SK-N-SH (cell line): Measurements from ENCODE around the gene ADCY10. TPM values are rescaled to one million over a fixed set of nuclear protein-coding genes. Genes with fewer than 3 reads are reported as not detected.

Experiments used
- CTCF ChIA-PET: fragments of 300-600, 350-600 bp; formaldehyde crosslinking; extraction: SDS; loops from one replicate; lab custom pipeline; 2021; lab: Yijun Ruan, JAX
- POLR2A ChIA-PET: fragments of 350-600 bp; sonication (Branson Sonifier 250); formaldehyde crosslinking; extraction: SDS; loops from one replicate; lab custom pipeline; 2020; ENCODE audit warnings: antibody characterized with exemption, inconsistent platforms; lab: Yijun Ruan, JAX
- DNase-seq: peaks from one replicate; pipeline ENCODE4 v3.0.0; 2012
- H2AFZ ChIP-seq: fragments of 200-600 bp; sonication (generic); 2 replicates; pipeline ENCODE4 v1.8.1; 2016; ENCODE audit warnings: antibody characterized with exemption, mild to moderate bottlenecking, low read depth
- H3F3A ChIP-seq: fragments of 200-600 bp; sonication (generic); replicated peaks from 2 replicates; pipeline ENCODE3; 2016; ENCODE audit warnings: antibody characterized with exemption, mild to moderate bottlenecking; ENCODE audit not compliant: insufficient read depth
- H3K27ac ChIP-seq, 2 experiments: fragments of 200-500 bp in 1 of 2; fragments of 200-600 bp in 1 of 2; sonication (Bioruptor generic) in 1 of 2; sonication (generic), shearing (Covaris generic) in 1 of 2; 2 replicates each; pipeline versions ENCODE4 v1.5.1 to v1.6.1; 2014 to 2016; ENCODE audit warnings: low read depth in 2 of 2, inconsistent platforms in 1 of 2, low read length in 1 of 2, mild to moderate bottlenecking in 1 of 2, mixed read lengths in 1 of 2
- H3K27me3 ChIP-seq: fragments of 200-600 bp; sonication (generic), shearing (Covaris generic); 2 replicates; pipeline ENCODE4 v1.6.1; 2016; ENCODE audit warnings: mixed run types; ENCODE audit not compliant: insufficient read depth
- H3K36me3 ChIP-seq, 2 experiments: fragments of 200-500 bp in 1 of 2; fragments of 200-600 bp in 1 of 2; sonication (Bioruptor generic) in 1 of 2; sonication (generic) in 1 of 2; replicated peaks in 1 of 2; 2 replicates each; pipeline versions ENCODE3 to v1.5.1; 2014 to 2016; ENCODE audit warnings: low read length in 1 of 2, mild to moderate bottlenecking in 1 of 2; ENCODE audit not compliant: insufficient read depth in 2 of 2, control insufficient read depth in 1 of 2
- H3K4me1 ChIP-seq, 2 experiments: fragments of 200-500 bp in 1 of 2; fragments of 200-600 bp in 1 of 2; sonication (Bioruptor generic) in 1 of 2; sonication (generic), shearing (Covaris generic) in 1 of 2; 2 replicates each; pipeline versions ENCODE4 v1.5.1 to v1.6.1; 2014 to 2016; ENCODE audit warnings: low read depth in 1 of 2, low read length in 1 of 2, mixed run types in 1 of 2; ENCODE audit not compliant: insufficient read depth in 2 of 2, control insufficient read depth in 1 of 2
- H3K4me2 ChIP-seq: fragments of 200-600 bp; sonication (generic), shearing (Covaris generic); 2 replicates; pipeline ENCODE4 v1.6.1; 2017; ENCODE audit warnings: mixed run types
- H3K4me3 ChIP-seq, 2 experiments: fragments of 200-500 bp in 1 of 2; fragments of 200-600 bp in 1 of 2; sonication (Bioruptor generic) in 1 of 2; sonication (generic), shearing (Covaris generic) in 1 of 2; 2 replicates each; pipeline versions ENCODE4 v1.5.1 to v1.8.1; 2014 to 2016; ENCODE audit warnings: low read depth in 2 of 2, inconsistent platforms in 1 of 2, low read length in 1 of 2, mild to moderate bottlenecking in 1 of 2, mixed read lengths in 1 of 2, moderate library complexity in 1 of 2
- H3K79me2 ChIP-seq: fragments of 200-600 bp; sonication (generic); 2 replicates; pipeline ENCODE4 v1.8.1; 2017; ENCODE audit warnings: mild to moderate bottlenecking; ENCODE audit not compliant: insufficient read depth
- H3K9ac ChIP-seq: fragments of 200-600 bp; sonication (generic); 2 replicates; pipeline ENCODE4 v1.6.1; 2017; ENCODE audit warnings: mixed run types
- H3K9me2 ChIP-seq: fragments of 200-600 bp; sonication (generic); 2 replicates; pipeline ENCODE4 v1.6.1; 2017; ENCODE audit warnings: mixed run types
- H3K9me3 ChIP-seq: fragments of 200-600 bp; sonication (generic); 2 replicates; pipeline ENCODE4 v1.6.1; 2017; ENCODE audit warnings: mixed run types, mild to moderate bottlenecking, moderate library complexity
- H4K20me1 ChIP-seq: fragments of 200-600 bp; sonication (generic); 2 replicates; pipeline ENCODE4 v1.6.1; 2017; ENCODE audit warnings: mild to moderate bottlenecking, mixed run types; ENCODE audit not compliant: insufficient read depth
- CHD2 ChIP-seq: fragments of 150-350 bp; IDR thresholded peaks from 2 replicates; pipeline ENCODE4 v1.6.1; 2018; ENCODE audit warnings: low read length; ENCODE audit not compliant: partially characterized antibody
- ELF1 ChIP-seq: IDR thresholded peaks from 2 replicates; pipeline ENCODE4 v1.4.0; 2012
- EP300 ChIP-seq, 2 experiments: IDR thresholded peaks; 2 replicates each; pipeline versions ENCODE4 v1.4.0 to v1.6.1; 2012; ENCODE audit warnings: borderline replicate concordance in 1 of 2, low read depth in 1 of 2, low read length in 1 of 2
- FOSL2 ChIP-seq: IDR thresholded peaks from 2 replicates; pipeline ENCODE4 v1.4.0; 2012; ENCODE audit warnings: low read depth, mild to moderate bottlenecking, moderate library complexity, borderline replicate concordance
- GABPA ChIP-seq: IDR thresholded peaks from 2 replicates; pipeline ENCODE4 v1.4.0; 2012; ENCODE audit warnings: low read depth, mild to moderate bottlenecking
- JUND ChIP-seq: IDR thresholded peaks from 2 replicates; pipeline ENCODE4 v1.4.0; 2012
- NRF1 ChIP-seq: IDR thresholded peaks from 2 replicates; pipeline ENCODE4 v1.6.1; 2012; ENCODE audit warnings: low read depth, mild to moderate bottlenecking, low read length
- PBX3 ChIP-seq: IDR thresholded peaks from 2 replicates; pipeline ENCODE4; 2012
- POLR2AphosphoS5 ChIP-seq: IDR thresholded peaks from 2 replicates; pipeline ENCODE4 v1.6.1; 2012; ENCODE audit warnings: low read depth, low read length
- RCOR1 ChIP-seq: fragments of 150-350 bp; IDR thresholded peaks from 2 replicates; pipeline ENCODE4 v1.6.1; 2017; ENCODE audit warnings: antibody characterized with exemption, low read length
- RFX5 ChIP-seq: IDR thresholded peaks from 2 replicates; pipeline ENCODE4 v1.6.1; 2012; ENCODE audit warnings: mild to moderate bottlenecking, improper control_type of control experiment, low read length
- RXRA ChIP-seq: IDR thresholded peaks from 2 replicates; pipeline ENCODE4 v1.4.0; 2012; ENCODE audit warnings: low read depth, mild to moderate bottlenecking, borderline replicate concordance
- SIN3A ChIP-seq: IDR thresholded peaks from 2 replicates; pipeline ENCODE4 v1.6.1; 2012; ENCODE audit warnings: low read depth, mild to moderate bottlenecking, low read length, moderate library complexity, borderline replicate concordance
- SMC3 ChIP-seq: IDR thresholded peaks from 2 replicates; pipeline ENCODE4 v1.6.1; 2012; ENCODE audit warnings: low read depth, low read length, improper control_type of control experiment
- TAF1 ChIP-seq: IDR thresholded peaks from 2 replicates; pipeline ENCODE4 v1.6.1; 2012; ENCODE audit warnings: low read depth, mild to moderate bottlenecking, low read length, moderate library complexity, borderline replicate concordance
- USF2 ChIP-seq: fragments of 150-350 bp; IDR thresholded peaks from 2 replicates; pipeline ENCODE4 v1.6.1; 2017; ENCODE audit warnings: antibody characterized with exemption, low read length, low read depth, borderline replicate concordance
- YY1 ChIP-seq: IDR thresholded peaks from 2 replicates; pipeline ENCODE4 v1.4.0; 2012; ENCODE audit warnings: low read depth, mild to moderate bottlenecking
- WGBS: methylation state at CpG from one replicate; pipeline ENCODE4 v1.1.6; 2017; ENCODE audit warnings: low lambda C conversion rate; 5-methylcytosine and 5-hydroxymethylcytosine counted together
- polyA plus RNA-seq, 3 experiments: library from polyadenylated mRNA; depleted of rRNA; stranded (reverse); fragments of >200 nt; gene quantifications; 2 replicates each; pipeline ENCODE4 v1.2.3, GENCODE V29; 2012
- TF ChIP-seq, protein P1 (sequence below): fragments of 200-600 bp; sonication (generic); IDR thresholded peaks from 2 replicates; pipeline ENCODE4 v1.6.1; 2017; ENCODE audit warnings: antibody characterized with exemption, mild to moderate bottlenecking, moderate library complexity
- TF ChIP-seq, protein P2 (sequence below): IDR thresholded peaks from 2 replicates; pipeline ENCODE4 v1.4.0; 2012; ENCODE audit warnings: low read depth, borderline replicate concordance

The ADCY10 gene
- polyA plus RNA-seq, 1 of the 3 experiments (the other 2 are of a cell fraction), result 0.10 TPM

GRCh38 chr1:167926486-167926997 lies 12.6 kb upstream of the ADCY10 start:
- Histone ChIP-seq H3K4me3 (no peak overlapping the region), H3K9ac (no peak overlapping the region), H3K9me2 (no peaks in the 10 kb centered on the region), H3K36me3 (peaks cover 0 to 5% of the 10 kb centered on the region in 2 experiments), H2AFZ (no peak overlapping the region), H3K27ac (no peak overlapping the region), H3K4me2 (no peak overlapping the region), H3K4me1 (peaks cover 0 to 3% of the 10 kb centered on the region in 2 experiments; a peak in 3 of 4 replicates), H3K27me3 (no peaks in the 10 kb centered on the region), H3K9me3 (no peaks in the 10 kb centered on the region), H3K79me2 (peaks cover 47% of the 10 kb centered on the region), H3F3A (peaks cover 7% of the 10 kb centered on the region), H4K20me1 (no peaks in the 10 kb centered on the region)
- 78% methylated on average over 6 of the region's 6 CpGs for WGBS
- DNase-seq, result peak; percentile 12
- ChIA-PET CTCF (no interaction called here), POLR2A (no interaction called here)
- TF ChIP-seq RCOR1 (no peak), EP300 (IDR thresholded peaks at IDR 0.05; ENCODE audit: borderline replicate concordance in 1 of 2, low read depth in 1 of 2, low read length in 1 of 2) (no peak), TAF1 (no peak), NRF1 (no peak), RXRA (no peak), RFX5 (no peak), FOSL2 (no peak), GABPA (no peak), SMC3 (no peak), ELF1 (no peak), JUND (no peak)
- TF ChIP-seq, protein P1, sequence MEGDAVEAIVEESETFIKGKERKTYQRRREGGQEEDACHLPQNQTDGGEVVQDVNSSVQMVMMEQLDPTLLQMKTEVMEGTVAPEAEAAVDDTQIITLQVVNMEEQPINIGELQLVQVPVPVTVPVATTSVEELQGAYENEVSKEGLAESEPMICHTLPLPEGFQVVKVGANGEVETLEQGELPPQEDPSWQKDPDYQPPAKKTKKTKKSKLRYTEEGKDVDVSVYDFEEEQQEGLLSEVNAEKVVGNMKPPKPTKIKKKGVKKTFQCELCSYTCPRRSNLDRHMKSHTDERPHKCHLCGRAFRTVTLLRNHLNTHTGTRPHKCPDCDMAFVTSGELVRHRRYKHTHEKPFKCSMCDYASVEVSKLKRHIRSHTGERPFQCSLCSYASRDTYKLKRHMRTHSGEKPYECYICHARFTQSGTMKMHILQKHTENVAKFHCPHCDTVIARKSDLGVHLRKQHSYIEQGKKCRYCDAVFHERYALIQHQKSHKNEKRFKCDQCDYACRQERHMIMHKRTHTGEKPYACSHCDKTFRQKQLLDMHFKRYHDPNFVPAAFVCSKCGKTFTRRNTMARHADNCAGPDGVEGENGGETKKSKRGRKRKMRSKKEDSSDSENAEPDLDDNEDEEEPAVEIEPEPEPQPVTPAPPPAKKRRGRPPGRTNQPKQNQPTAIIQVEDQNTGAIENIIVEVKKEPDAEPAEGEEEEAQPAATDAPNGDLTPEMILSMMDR, result no peak

DNA sequence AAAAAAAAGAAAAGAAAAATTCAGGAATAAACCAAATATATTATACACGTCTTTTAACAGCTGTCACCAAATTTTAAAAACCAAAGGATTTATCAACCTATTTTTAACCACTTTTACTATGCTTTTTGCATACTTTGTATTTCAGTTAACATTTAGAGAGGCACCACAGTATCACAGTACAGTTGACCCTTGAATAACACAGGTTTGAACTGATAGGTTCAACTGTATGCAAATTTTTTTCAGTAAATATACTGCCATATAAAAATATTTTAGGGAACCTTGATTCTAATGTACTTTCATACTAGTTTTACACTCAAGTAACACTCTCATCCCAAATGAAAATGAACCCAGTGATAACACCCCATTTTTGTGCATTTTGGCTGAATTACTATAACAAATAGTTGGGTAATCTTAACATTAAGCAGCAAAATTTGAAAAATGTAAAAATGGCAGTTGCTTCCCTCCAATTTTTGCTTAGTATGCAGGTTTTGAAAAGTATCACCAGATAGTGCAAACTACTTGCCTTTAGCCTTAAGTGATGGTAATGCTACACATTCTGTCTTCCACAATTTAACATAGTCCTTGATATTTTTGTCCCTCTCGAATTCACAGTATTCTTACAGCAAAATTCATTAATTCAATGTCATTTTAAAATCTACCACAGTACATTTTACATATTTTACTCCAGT lies 10.8 kb upstream of the ADCY10 start:
- Histone ChIP-seq H3K9me2 (no peaks in the 10 kb centered on the region), H3K79me2 (peaks cover 36% of the 10 kb centered on the region), H3F3A (peaks cover 7% of the 10 kb centered on the region), H3K9me3 (no peaks in the 10 kb centered on the region), H3K4me3 (no peak overlapping the region), H3K4me1 (peaks cover 0 to 3% of the 10 kb centered on the region in 2 experiments; a peak in 3 of 4 replicates), H4K20me1 (no peaks in the 10 kb centered on the region), H3K4me2 (no peak overlapping the region), H3K27me3 (no peaks in the 10 kb centered on the region), H3K36me3 (peaks cover 0 to 8% of the 10 kb centered on the region in 2 experiments), H3K9ac (no peak overlapping the region), H2AFZ (no peak overlapping the region), H3K27ac (no peak overlapping the region)
- no peak for DNase-seq
- TF ChIP-seq NRF1 (no peak), FOSL2 (no peak), YY1 (no peak), PBX3 (no peak), SIN3A (no peak), POLR2AphosphoS5 (no peak), ELF1 (no peak), CHD2 (no peak), USF2 (no peak), SMC3 (no peak)
- TF ChIP-seq, protein P2, sequence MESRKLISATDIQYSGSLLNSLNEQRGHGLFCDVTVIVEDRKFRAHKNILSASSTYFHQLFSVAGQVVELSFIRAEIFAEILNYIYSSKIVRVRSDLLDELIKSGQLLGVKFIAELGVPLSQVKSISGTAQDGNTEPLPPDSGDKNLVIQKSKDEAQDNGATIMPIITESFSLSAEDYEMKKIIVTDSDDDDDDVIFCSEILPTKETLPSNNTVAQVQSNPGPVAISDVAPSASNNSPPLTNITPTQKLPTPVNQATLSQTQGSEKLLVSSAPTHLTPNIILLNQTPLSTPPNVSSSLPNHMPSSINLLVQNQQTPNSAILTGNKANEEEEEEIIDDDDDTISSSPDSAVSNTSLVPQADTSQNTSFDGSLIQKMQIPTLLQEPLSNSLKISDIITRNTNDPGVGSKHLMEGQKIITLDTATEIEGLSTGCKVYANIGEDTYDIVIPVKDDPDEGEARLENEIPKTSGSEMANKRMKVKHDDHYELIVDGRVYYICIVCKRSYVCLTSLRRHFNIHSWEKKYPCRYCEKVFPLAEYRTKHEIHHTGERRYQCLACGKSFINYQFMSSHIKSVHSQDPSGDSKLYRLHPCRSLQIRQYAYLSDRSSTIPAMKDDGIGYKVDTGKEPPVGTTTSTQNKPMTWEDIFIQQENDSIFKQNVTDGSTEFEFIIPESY, result no peak
- CTCF ChIA-PET, result interaction anchor here (0.6 kb wide), 1 partner anchor 37 kb away, joined by 3 read pairs; no protein-coding TSS in a partner anchor
- WGBS, result 94% methylated on average over 2 of the region's 2 CpGs
- POLR2A ChIA-PET, result no interaction called here
